Skin of body (tissue), 2 donors: Measurements from ENCODE around the gene PEX5. TPM values are rescaled to one million over a fixed set of nuclear protein-coding genes. Genes with fewer than 3 reads are reported as not detected.
A peak's percentile ranks its signal among the peaks of the same experiment; 100 is the strongest.
"Not testable (repeated sequence)": the region's sequence is repeated elsewhere in the genome, so short reads cannot be mapped to it uniquely, and the experiment has no call there.

Experiments
- DNase-seq: peaks from one replicate; lab custom pipeline; 2025; lab: John Stamatoyannopoulos, UW
- total RNA-seq: library from RNA; depleted of rRNA; stranded (reverse); fragments of >200 nt; gene quantifications from one replicate; pipeline ENCODE4 v1.2.3, GENCODE V29; 2014

PEX5 gene
- total RNA-seq, 1 donor from 2014 or later = 26.1 TPM

DNA sequence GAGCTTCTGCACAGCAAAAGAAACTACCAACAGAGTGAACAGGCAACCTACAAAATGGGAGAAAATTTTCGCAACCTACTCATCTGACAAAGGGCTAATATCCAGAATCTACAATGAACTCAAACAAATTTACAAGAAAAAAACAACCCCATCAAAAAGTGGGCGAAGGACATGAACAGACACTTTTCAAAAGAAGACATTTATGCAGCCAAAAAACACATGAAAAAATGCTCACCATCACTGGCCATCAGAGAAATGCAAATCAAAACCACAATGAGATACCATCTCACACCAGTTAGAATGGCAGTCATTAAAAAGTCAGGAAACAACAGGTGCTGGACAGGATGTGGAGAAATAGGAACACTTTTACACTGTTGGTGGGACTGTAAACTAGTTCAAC, 24.3 kb downstream of the PEX5 start:
- DNase-seq = not testable (repeated sequence)

DNA sequence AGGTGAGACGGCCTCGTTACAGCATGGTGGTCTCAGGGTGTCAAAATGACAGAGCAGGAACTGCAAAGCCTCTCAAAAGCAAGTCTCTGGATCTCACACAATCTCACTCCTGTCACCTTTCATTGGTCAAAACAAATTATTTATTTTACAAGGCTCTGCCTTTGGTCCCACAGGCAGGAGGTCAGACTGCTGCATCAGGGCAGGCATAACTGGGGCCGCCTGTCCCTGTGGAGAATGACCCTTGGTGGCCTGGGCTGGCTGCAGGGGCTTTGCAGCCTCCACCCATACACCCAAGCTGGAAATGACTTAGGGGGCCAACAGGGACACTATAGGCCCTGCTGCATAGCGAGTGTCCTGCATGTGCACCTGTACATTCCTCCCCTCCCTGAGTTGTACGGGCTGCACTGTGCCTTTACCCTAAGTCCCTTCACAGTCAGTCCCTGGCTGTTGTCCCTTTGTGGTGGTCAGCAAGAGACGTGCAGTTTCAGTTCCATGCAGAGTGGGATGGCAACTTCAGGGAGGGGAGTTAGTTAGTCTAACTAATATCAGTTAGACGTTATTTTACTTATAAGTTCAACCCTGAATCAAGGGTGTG, 28.1 kb downstream of the PEX5 start:
- no peak for DNase-seq

DNA sequence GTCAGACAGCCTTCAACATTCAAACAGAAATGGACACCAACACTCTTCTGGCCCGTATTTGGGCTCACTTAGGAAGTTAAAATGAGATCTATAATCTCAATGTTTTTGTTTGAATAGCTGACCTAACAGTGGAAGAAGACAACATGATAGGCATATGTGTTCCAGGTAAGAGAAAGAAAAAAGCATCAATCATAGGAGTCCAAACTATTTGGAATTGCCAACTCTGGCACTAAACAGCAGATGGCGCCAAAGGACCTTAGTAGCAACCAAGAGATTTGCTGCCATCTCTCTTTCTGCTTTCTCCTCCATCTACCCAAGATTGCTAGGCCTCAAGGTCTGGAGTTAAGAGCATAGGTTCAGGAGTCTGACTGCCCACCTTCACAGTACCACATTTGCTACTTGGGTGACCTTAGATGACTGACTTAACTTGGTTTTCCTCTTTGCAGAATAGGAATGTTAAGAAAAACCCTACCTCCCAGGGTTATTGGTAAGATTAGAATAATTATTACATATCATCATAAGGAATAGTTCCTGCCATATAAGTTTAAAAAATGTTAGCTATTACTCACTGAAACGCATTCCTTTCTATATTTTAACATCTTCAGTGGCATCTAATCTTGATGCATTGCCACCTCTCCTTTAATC, 30.2 kb downstream of the PEX5 start:
- DNase-seq = peak; percentile 55

DNA sequence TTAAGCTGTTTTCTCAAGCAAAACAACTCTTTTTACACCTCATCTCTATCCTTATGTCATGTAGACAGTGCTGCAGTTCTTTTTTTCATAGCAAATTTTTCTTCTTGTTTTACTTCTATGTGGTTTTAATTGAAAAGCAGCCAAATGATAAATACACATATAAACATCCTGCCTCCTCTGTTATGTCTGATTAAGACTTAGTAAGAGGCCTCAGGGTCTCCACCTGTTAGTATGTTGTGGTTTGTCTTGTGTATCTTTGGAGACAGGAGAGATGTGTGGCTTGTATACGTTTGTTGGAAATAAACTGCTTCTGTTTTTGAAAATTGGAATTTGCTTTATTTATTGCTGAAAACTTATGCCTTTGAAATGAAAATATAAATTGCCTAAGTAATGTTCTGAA, 32.0 kb downstream of the PEX5 start:
- no peak for DNase-seq

DNA sequence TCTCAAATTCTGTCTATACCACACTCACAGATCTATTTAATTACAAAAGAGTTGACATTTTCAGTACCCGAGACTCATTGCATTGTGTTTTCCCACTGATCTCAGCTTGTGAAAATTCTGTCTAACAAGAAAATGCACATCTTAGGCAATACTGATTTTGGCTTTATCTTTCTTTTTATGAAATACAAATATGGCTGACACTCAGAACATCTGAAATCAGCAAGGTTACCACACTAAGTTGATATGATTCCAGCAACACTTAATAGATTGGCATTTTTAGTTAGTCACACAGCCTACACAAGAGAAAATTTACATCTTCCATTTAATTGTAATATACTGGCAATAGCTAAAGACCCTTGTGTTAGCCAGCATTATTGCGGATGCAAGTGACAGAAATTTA, 40.3 kb downstream of the PEX5 start:
- DNase-seq = no peak

DNA sequence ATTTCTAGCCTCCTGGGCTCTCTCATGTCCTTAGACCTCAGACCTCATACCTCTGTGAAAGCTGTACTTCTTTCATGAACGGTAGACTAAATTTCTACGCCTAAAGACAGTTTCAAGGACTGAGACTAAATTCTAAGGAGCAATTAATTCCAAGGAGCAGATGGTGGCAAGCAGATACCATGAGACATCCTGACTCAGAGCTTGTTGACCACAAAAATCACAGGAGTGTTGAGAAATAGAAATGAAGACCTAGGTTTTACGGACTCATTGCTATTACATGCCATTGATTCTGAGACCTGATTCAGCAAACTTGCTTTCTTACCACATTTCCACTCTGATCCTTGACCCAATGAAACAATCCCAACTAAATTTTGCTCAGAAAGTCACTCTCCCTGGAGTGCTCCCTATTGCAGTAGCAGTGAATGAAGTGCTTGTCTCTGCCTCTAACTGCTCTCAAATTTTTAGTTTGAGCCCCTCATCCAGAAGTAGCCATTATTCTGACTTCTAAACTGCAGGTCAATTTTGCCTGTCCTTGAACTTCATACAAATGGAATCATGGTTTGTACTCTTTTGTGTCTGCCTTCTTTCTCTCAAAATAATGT, 52.0 kb downstream of the PEX5 start:
- no peak for DNase-seq

DNA sequence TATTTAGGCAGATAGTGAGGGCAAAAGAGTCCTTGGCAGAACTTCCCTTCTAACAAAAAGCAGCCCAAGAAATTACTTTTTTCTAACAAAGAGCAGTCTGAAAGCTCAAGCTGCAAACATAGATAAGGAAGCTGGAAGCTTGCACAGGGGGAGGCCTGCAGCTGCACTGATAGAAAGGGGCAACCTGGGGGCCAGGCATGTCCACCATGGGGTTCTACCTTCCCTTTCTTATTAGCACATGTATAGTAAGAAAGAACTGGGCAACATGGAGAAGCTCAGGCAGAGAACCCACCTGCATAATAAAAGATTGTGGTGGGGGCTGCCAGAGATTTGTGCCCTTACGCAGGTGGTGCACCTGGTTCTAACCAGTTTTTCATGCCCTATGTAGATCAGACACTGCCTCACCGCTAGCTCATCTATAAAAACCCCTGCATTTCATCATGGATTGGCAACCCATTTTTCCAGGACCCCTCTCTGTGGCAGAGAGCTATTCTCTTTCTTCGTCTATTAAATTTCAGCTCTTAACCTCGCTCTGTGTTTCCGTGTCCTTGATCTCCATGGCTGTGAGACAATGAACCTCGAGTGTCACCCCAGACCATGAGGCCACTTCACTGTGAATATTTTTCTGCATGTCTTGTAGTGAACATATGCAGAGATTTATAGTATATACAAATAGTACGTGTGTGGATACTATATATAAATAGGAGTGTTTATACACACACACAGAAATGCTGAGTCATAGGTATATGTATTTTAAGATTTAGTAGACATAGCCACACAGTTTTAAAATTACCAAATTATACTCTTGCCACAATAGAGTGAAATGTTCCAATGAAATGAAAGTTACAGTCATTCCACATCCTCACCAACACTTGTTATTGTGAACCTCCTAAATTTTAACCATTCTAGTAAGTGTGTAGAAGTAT, 53.0 kb downstream of the PEX5 start:
- no peak for DNase-seq

DNA sequence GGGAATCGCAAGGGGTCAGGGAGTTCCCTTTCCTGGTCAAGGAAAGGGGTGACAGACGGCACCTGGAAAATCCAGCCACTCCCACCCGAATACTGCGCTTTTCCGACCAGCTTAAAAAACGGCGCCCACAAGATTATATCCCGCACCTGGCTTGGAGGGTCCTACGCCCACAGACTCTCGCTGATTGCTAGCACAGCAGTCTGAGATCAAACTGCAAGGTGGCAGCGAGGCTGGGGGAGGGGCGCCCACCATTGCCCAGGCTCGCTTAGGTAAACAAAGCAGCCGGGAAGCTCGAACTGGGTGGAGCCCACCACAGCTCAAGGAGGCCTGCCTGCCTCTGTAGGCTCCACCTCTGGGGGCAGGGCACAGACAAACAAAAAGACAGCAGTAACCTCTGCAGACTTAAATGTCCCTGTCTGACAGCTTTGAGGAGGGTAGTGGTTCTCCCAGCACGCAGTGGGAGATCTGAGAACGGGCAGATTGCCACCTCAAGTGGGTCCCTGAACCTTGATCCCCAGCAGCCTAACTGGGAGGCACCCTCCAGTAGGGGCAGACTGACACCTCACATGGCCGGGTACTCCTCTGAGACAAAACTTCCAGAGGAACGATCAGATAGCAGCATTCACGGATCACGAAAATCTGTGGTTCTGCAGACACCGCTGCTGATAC, 62.0 kb downstream of the PEX5 start:
- DNase-seq = not testable (repeated sequence)

DNA sequence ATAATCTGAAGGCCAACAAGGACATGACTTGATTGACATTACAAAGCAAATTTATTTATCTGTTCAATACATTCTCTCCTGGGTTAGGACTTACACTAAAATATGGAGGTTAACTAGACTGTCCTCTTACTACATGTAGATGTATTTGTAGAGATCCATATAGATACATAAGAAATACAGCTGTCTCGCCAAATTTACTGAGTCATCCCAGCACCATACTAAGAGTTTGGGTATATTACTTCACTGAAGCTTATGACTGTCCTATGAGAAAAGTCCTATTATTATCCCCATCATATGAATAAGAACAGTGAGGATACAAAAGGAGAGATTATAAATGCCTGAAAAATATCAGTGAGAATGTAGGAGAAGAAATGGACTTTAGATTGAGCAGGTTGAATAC, 69.6 kb downstream of the PEX5 start:
- no peak for DNase-seq

Other genes starting within 250 kb of the PEX5 start
- gene RNU7-1, start 245.9 kb upstream of the PEX5 start, total RNA-seq = not detected
- gene C12orf57, start 245.7 kb upstream of the PEX5 start, total RNA-seq = 130 TPM
- gene PTPN6, start 238.3 kb upstream of the PEX5 start, total RNA-seq = 12.6 TPM
- 113 TPM for gene PHB2, start 219.0 kb upstream of the PEX5 start, total RNA-seq
- 22.0 TPM for gene EMG1, start 218.8 kb upstream of the PEX5 start, total RNA-seq
- 24.9 TPM for gene LPCAT3, start 171.2 kb upstream of the PEX5 start, total RNA-seq
- gene C1S, start 129.0 kb upstream of the PEX5 start, total RNA-seq = 99.0 TPM
- 78.8 TPM for gene C1R, start 97.2 kb upstream of the PEX5 start, total RNA-seq
- gene C1RL, start 80.5 kb upstream of the PEX5 start, total RNA-seq = 10.4 TPM
- 1.4 TPM for gene RBP5, start 60.8 kb upstream of the PEX5 start, total RNA-seq
- gene CLSTN3, start 59.3 kb upstream of the PEX5 start, total RNA-seq = 31.7 TPM
- gene ACSM4, start 114.4 kb downstream of the PEX5 start, total RNA-seq = not detected